ENCODE measurements around the gene KLHL17.

KLHL17 gene

GRCh38 chr1:951364-951763 is 9.0 kb upstream of the KLHL17 start:
- no peak for TF ChIP-seq CTCF (IDR thresholded peaks at IDR 0.05)

GRCh38 chr1:952201-952600 is 8.2 kb upstream of the KLHL17 start:
- no peaks in the 10 kb centered on the region for H3K79me2 ChIP-seq
- TF ChIP-seq CTCF (IDR thresholded peaks at IDR 0.05), result no peak
- no peak overlapping the region for H3K4me3 ChIP-seq (ENCODE audit: low read depth, low read length)
- no peak overlapping the region for H2AFZ ChIP-seq
- no peak overlapping the region for H3K9ac ChIP-seq
- H3K27ac ChIP-seq, result no peak overlapping the region
- H3K9me3 ChIP-seq (ENCODE audit: control insufficient read depth, low read length), result no peaks in the 10 kb centered on the region
- H3K4me1 ChIP-seq, result no peaks in the 10 kb centered on the region
- H3K36me3 ChIP-seq (ENCODE audit: control insufficient read depth, insufficient read depth, low read length), result no peaks in the 10 kb centered on the region
- H3K27me3 ChIP-seq (ENCODE audit: control insufficient read depth, insufficient read depth, low read length), result no peaks in the 10 kb centered on the region
- no peak overlapping the region for H3K4me2 ChIP-seq (ENCODE audit: low read length)

More at GRCh38 chr1:951364-951763, 9.0 kb upstream of the KLHL17 start:
- Histone ChIP-seq H3K27ac (no peak overlapping the region), H3K79me2 (no peaks in the 10 kb centered on the region), H3K36me3 (ENCODE audit: control insufficient read depth, insufficient read depth, low read length) (no peaks in the 10 kb centered on the region), H3K4me3 (ENCODE audit: low read depth, low read length) (no peak overlapping the region), H3K9me3 (ENCODE audit: control insufficient read depth, low read length) (no peaks in the 10 kb centered on the region), H3K27me3 (ENCODE audit: control insufficient read depth, insufficient read depth, low read length) (no peaks in the 10 kb centered on the region), H3K4me2 (ENCODE audit: low read length) (no peak overlapping the region), H2AFZ (no peak overlapping the region), H3K9ac (no peak overlapping the region), H3K4me1 (no peaks in the 10 kb centered on the region)

GRCh38 chr1:952603-953002 is 7.8 kb upstream of the KLHL17 start:
- no peaks in the 10 kb centered on the region for H3K9me3 ChIP-seq (ENCODE audit: control insufficient read depth, low read length)
- no peak overlapping the region for H3K4me3 ChIP-seq (ENCODE audit: low read depth, low read length)
- no peak overlapping the region for H3K27ac ChIP-seq
- H3K27me3 ChIP-seq (ENCODE audit: control insufficient read depth, insufficient read depth, low read length), result no peaks in the 10 kb centered on the region
- H3K4me2 ChIP-seq (ENCODE audit: low read length), result no peak overlapping the region
- H3K79me2 ChIP-seq, result no peaks in the 10 kb centered on the region
- H3K4me1 ChIP-seq, result no peaks in the 10 kb centered on the region
- H2AFZ ChIP-seq, result no peak overlapping the region
- TF ChIP-seq CTCF (IDR thresholded peaks at IDR 0.05), result no peak
- no peak overlapping the region for H3K9ac ChIP-seq
- no peaks in the 10 kb centered on the region for H3K36me3 ChIP-seq (ENCODE audit: control insufficient read depth, insufficient read depth, low read length)

GRCh38 chr1:953524-954320 is 6.7 kb upstream of the KLHL17 start:
- Histone ChIP-seq H2AFZ (no peak overlapping the region), H3K27me3 (ENCODE audit: control insufficient read depth, insufficient read depth, low read length) (no peaks in the 10 kb centered on the region), H3K36me3 (ENCODE audit: control insufficient read depth, insufficient read depth, low read length) (no peaks in the 10 kb centered on the region), H3K4me3 (ENCODE audit: low read depth, low read length) (no peak overlapping the region), H3K79me2 (no peaks in the 10 kb centered on the region), H3K9me3 (ENCODE audit: control insufficient read depth, low read length) (no peaks in the 10 kb centered on the region), H3K9ac (no peak overlapping the region), H3K4me2 (ENCODE audit: low read length) (no peak overlapping the region), H3K27ac (no peak overlapping the region), H3K4me1 (no peaks in the 10 kb centered on the region)
- TF ChIP-seq CTCF (IDR thresholded peaks at IDR 0.05), result no peak

- no peaks in the 10 kb centered on the region for H3K36me3 ChIP-seq (ENCODE audit: control insufficient read depth, insufficient read depth, low read length)
- H3K27ac ChIP-seq, result no peak overlapping the region
- no peak overlapping the region for H3K4me2 ChIP-seq (ENCODE audit: low read length)
- H3K9me3 ChIP-seq (ENCODE audit: control insufficient read depth, low read length), result no peaks in the 10 kb centered on the region
- H3K4me1 ChIP-seq, result no peaks in the 10 kb centered on the region
- H3K79me2 ChIP-seq, result no peaks in the 10 kb centered on the region
- no peak overlapping the region for H3K4me3 ChIP-seq (ENCODE audit: low read depth, low read length)
- no peak for TF ChIP-seq CTCF (IDR thresholded peaks at IDR 0.05)
- H3K9ac ChIP-seq, result no peak overlapping the region
- no peak overlapping the region for H2AFZ ChIP-seq
- no peaks in the 10 kb centered on the region for H3K27me3 ChIP-seq (ENCODE audit: control insufficient read depth, insufficient read depth, low read length)
These were observed 5.5 kb upstream of the KLHL17 start for GRCh38 chr1:954927-955326.

Measured in parathyroid adenoma (tissue), 2 donors.